HepG2 (cell line): ENCODE data around the gene OSBPL3. TPM values are rescaled to one million over a fixed set of nuclear protein-coding genes. Genes with fewer than 3 reads are reported as not detected.

Source experiments
- ATAC-seq: fragments of 200-7000 bp; cut with Tn5 transposase; 3 replicates; pipeline ENCODE4 v1.9.1; 2020; ENCODE audit warnings: mild to moderate bottlenecking, moderate library complexity
- BruUV-seq: library from RNA; stranded (reverse); fragments of 400-500 nt; replicated peaks from 2 replicates; lab custom pipeline; 2021; lab: Mats Ljungman, UMichigan
- CTCF ChIA-PET: fragments of 300-600 bp; formaldehyde crosslinking; extraction: SDS; loops from one replicate; lab custom pipeline; 2021; ENCODE audit warnings: low total read pairs, inconsistent platforms, low intra/inter-chr PET ratio; lab: Yijun Ruan, JAX
- POLR2A ChIA-PET: fragments of 350-600 bp; sonication (Branson Sonifier 250); formaldehyde crosslinking; loops from one replicate; lab custom pipeline; 2020; ENCODE audit warnings: antibody characterized with exemption, inconsistent platforms; lab: Yijun Ruan, JAX
- DNase-seq: peaks from one replicate; pipeline ENCODE4 v3.0.0-alpha.2; 2015; ENCODE audit warnings: low spot score
- FAIRE-seq: peaks from 3 replicates; lab custom pipeline; 2011; peaks lifted over from hg19 to GRCh38; lab: Jason Lieb, UNC
- H2AFZ ChIP-seq: one replicate; pipeline ENCODE4 v1.6.1; 2011; ENCODE audit warnings: low read length, inconsistent platforms
- H3K27ac ChIP-seq: fragments of 300-600 bp; 3 replicates; pipeline ENCODE4 v1.8.0; 2011; ENCODE audit warnings: mixed run types, mild to moderate bottlenecking, mixed read lengths, low read length, inconsistent platforms; ENCODE audit not compliant: insufficient read depth; ENCODE audit errors: extremely low read length
- H3K27me3 ChIP-seq, 2 experiments: fragments of 200-600 bp in 1 of 2; 2 replicates in 1 of 2; 3 replicates in 1 of 2; pipeline versions ENCODE4 v1.6.0 to v1.8.0; 2011; ENCODE audit warnings: low read length in 2 of 2, mild to moderate bottlenecking in 2 of 2, moderate library complexity in 2 of 2, inconsistent platforms in 1 of 2; ENCODE audit not compliant: insufficient read depth in 2 of 2, control insufficient read depth in 1 of 2
- H3K36me3 ChIP-seq, 2 experiments: fragments of 200-600 bp in 1 of 2; replicated peaks in 1 of 2; 2 replicates in 1 of 2; 3 replicates in 1 of 2; pipeline versions ENCODE4 v1.5.1 to v1.8.0; 2011; ENCODE audit warnings: low read length in 2 of 2, inconsistent platforms in 1 of 2; ENCODE audit not compliant: insufficient read depth in 2 of 2, control insufficient read depth in 1 of 2
- H3K4me1 ChIP-seq: 2 replicates; pipeline ENCODE4 v1.5.1; 2012; ENCODE audit warnings: low read length, inconsistent platforms; ENCODE audit not compliant: insufficient read depth
- H3K4me2 ChIP-seq: 2 replicates; pipeline ENCODE4 v1.6.0; 2011; ENCODE audit warnings: low read depth, low read length, inconsistent platforms
- H3K4me3 ChIP-seq, 3 experiments: fragments of 200-600 bp in 1 of 3; sonication (generic), shearing (Covaris generic) in 1 of 3; replicated peaks in 1 of 3; 2 replicates each; pipeline ENCODE4 v1.5.1; 2011 to 2016; ENCODE audit warnings: low read length in 3 of 3, inconsistent platforms in 2 of 3, low read depth in 2 of 3, mild to moderate bottlenecking in 2 of 3, control low read depth in 1 of 3, mixed read lengths in 1 of 3; ENCODE audit not compliant: insufficient read depth in 1 of 3
- H3K79me2 ChIP-seq: one replicate; pipeline ENCODE4 v1.6.1; 2011; ENCODE audit warnings: low read length, inconsistent platforms; ENCODE audit not compliant: insufficient read depth
- H3K9ac ChIP-seq: 2 replicates; pipeline ENCODE4 v1.6.0; 2011; ENCODE audit warnings: mild to moderate bottlenecking, low read depth, low read length, inconsistent platforms; ENCODE audit not compliant: insufficient read depth
- H3K9me3 ChIP-seq: 2 replicates; pipeline ENCODE4 v1.5.1; 2012; ENCODE audit warnings: mild to moderate bottlenecking, low read length
- H4K20me1 ChIP-seq: 2 replicates; pipeline ENCODE4 v1.6.0; 2011; ENCODE audit warnings: inconsistent platforms, mild to moderate bottlenecking, low read length, moderate library complexity; ENCODE audit not compliant: insufficient read depth
- HMGA1 ChIP-seq: sonication (generic); formaldehyde crosslinking; conservative IDR thresholded peaks from 2 replicates; pipeline ENCODE4 v1.4.0; 2020; ENCODE audit warnings: missing genetic modification reagents
- YEATS2 ChIP-seq: sonication (generic); formaldehyde crosslinking; IDR thresholded peaks from 2 replicates; pipeline ENCODE4 v1.4.0; 2020; ENCODE audit warnings: missing genetic modification reagents, borderline replicate concordance
- ZNF24 ChIP-seq: fragments of 450-650 bp; IDR thresholded peaks from 2 replicates; pipeline ENCODE4 v1.6.1; 2017; ENCODE audit warnings: antibody characterized with exemption, mild to moderate bottlenecking
- ZNF644 ChIP-seq: IDR thresholded peaks from 2 replicates; pipeline ENCODE4 v1.6.1; 2016; ENCODE audit warnings: low read depth
- ZNF720 ChIP-seq: sonication (generic); formaldehyde crosslinking; IDR thresholded peaks from 2 replicates; pipeline ENCODE4 v1.4.0; 2020; ENCODE audit warnings: missing genetic modification reagents
- WGBS: methylation state at CpG from one replicate; pipeline ENCODE4 v1.1.6; 2017; ENCODE audit warnings: low lambda C conversion rate; 5-methylcytosine and 5-hydroxymethylcytosine counted together
- in situ Hi-C: cut with HindIII; loops from 2 replicates; pipeline ENCODE4 v1.10.0; 2017; ENCODE audit warnings: low pct_unique_long_range_greater_than_20kb; ENCODE audit not compliant: extremely low pct_ligation_motif_present
- intact Hi-C: fragments of 100-400 bp; cut with micrococcal nuclease; formaldehyde crosslinking; loops from one replicate; pipeline ENCODE4 v1.10.0; 2022; ENCODE audit not compliant: unreplicated experiment
- polyA plus RNA-seq, 8 experiments: library from polyadenylated mRNA; depleted of rRNA in 3 of 8; stranded (reverse) in 7 of 8; unstranded in 1 of 8; fragments of >200 nt; fragmentation: Illumina TruSeq in 4 of 8; extraction: Trizol in 4 of 8; gene quantifications; 2 replicates each; pipeline versions ENCODE4 v1.2.1 to v1.2.3, GENCODE V29; 2011 to 2016; ENCODE audit warnings: low read depth in 4 of 8, missing spikeins in 1 of 8, mixed read lengths in 1 of 8; ENCODE audit not compliant: insufficient read depth in 1 of 8
- total RNA-seq, 5 experiments: library from RNA; depleted of rRNA; stranded (reverse); fragments of >200 nt; fragmentation: Illumina TruSeq; extraction: Trizol; gene quantifications; 2 replicates each; pipeline ENCODE4 v1.2.3, GENCODE V29; 2016; ENCODE audit warnings: low read depth in 1 of 5
- TF ChIP-seq, protein P1 (sequence below): sonication (generic); formaldehyde crosslinking; IDR thresholded peaks from 2 replicates; pipeline ENCODE4 v1.4.0; 2020; ENCODE audit warnings: missing genetic modification reagents
- TF ChIP-seq, protein P2 (sequence below): sonication (generic); formaldehyde crosslinking; IDR thresholded peaks from 2 replicates; pipeline ENCODE4 v1.4.0; 2020; ENCODE audit warnings: missing genetic modification reagents, borderline replicate concordance

OSBPL3 gene
- total and polyA plus RNA-seq, 2 of the 13 experiments (the other 11 are each of a cell fraction or from before 2014, with no cell fraction given): 8.8 to 28.9 TPM

DNA sequence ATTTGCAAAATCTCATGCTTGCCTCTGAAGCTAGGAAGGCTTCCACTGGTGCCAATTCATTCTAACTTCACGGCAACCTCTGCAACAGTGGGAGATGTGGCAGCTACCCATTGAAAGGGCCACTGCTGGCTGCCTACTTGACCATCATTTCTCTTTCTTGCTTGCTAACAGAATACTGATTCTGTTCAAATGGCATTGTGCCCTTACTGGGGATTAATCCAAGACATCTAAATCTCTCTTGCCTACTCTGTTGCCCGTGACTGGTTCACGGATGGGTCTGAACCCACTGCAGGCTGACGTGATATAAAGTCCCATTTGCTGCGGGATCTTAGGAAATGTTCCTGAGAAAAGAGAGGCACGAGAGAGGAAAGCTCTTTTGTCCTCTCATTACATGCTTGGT is 171.5 kb downstream of the OSBPL3 start:
- Histone ChIP-seq H3K27me3 (no peaks in the 10 kb centered on the region), H3K4me3 (no peak overlapping the region), H4K20me1 (no peaks in the 10 kb centered on the region), H3K4me1 (no peaks in the 10 kb centered on the region), H3K36me3 (peaks cover 11 to 22% of the 10 kb centered on the region in 2 experiments), H3K79me2 (no peaks in the 10 kb centered on the region), H3K4me2 (no peak overlapping the region), H3K27ac (no peak overlapping the region), H3K9me3 (no peaks in the 10 kb centered on the region), H2AFZ (no peak overlapping the region), H3K9ac (no peak overlapping the region)
- in situ Hi-C loops: no loop called here
- no peak for DNase-seq
- TF ChIP-seq ZNF720 (CRISPR knock-in tag) (no peak), ZNF24 (no peak), ZNF644 (CRISPR knock-in tag) (no peak), HMGA1 (CRISPR knock-in tag) (no peak), YEATS2 (CRISPR knock-in tag) (no peak)
- TF ChIP-seq, protein P1, sequence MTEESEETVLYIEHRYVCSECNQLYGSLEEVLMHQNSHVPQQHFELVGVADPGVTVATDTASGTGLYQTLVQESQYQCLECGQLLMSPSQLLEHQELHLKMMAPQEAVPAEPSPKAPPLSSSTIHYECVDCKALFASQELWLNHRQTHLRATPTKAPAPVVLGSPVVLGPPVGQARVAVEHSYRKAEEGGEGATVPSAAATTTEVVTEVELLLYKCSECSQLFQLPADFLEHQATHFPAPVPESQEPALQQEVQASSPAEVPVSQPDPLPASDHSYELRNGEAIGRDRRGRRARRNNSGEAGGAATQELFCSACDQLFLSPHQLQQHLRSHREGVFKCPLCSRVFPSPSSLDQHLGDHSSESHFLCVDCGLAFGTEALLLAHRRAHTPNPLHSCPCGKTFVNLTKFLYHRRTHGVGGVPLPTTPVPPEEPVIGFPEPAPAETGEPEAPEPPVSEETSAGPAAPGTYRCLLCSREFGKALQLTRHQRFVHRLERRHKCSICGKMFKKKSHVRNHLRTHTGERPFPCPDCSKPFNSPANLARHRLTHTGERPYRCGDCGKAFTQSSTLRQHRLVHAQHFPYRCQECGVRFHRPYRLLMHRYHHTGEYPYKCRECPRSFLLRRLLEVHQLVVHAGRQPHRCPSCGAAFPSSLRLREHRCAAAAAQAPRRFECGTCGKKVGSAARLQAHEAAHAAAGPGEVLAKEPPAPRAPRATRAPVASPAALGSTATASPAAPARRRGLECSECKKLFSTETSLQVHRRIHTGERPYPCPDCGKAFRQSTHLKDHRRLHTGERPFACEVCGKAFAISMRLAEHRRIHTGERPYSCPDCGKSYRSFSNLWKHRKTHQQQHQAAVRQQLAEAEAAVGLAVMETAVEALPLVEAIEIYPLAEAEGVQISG (CRISPR knock-in tag): no peak
- TF ChIP-seq, protein P2, sequence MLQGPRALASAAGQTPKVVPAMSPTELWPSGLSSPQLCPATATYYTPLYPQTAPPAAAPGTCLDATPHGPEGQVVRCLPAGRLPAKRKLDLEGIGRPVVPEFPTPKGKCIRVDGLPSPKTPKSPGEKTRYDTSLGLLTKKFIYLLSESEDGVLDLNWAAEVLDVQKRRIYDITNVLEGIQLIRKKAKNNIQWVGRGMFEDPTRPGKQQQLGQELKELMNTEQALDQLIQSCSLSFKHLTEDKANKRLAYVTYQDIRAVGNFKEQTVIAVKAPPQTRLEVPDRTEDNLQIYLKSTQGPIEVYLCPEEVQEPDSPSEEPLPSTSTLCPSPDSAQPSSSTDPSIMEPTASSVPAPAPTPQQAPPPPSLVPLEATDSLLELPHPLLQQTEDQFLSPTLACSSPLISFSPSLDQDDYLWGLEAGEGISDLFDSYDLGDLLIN (CRISPR knock-in tag): no peak
- 100% methylated on average over 6 of the region's 6 CpGs for WGBS
- intact Hi-C loops: no loop called here
- no peak for ATAC-seq
- ChIA-PET POLR2A (no interaction called here), CTCF (no interaction called here)
- no peak for FAIRE-seq
- BruUV-seq: no TSS peak
